Fibroblast of pulmonary artery (primary cell): ENCODE data around the gene HLA-A.

Experiments used
- DNase-seq: peaks from one replicate; pipeline ENCODE4 v3.0.0-alpha.2; 2010; ENCODE audit warnings: low read depth
- H3K4me3 ChIP-seq: replicated peaks from 2 replicates; pipeline ENCODE4 v1.5.1; 2011; ENCODE audit warnings: low read depth, mild to moderate bottlenecking, control low read depth, low read length, moderate library complexity
- CTCF ChIP-seq: IDR thresholded peaks from 2 replicates; pipeline ENCODE4 v1.5.1; 2011; ENCODE audit warnings: mild to moderate bottlenecking, control low read depth, low read length, inconsistent platforms; ENCODE audit errors: missing control alignments

HLA-A gene

GRCh38 chr6:29995340-29995777, 53.0 kb downstream of the HLA-A start:
- no peak overlapping the region for H3K4me3 ChIP-seq
- peak; percentile 36 for DNase-seq
- TF ChIP-seq CTCF = no peak
